GM21526 (cell line): ENCODE results near the gene TEC.
"Not testable (repeated sequence)": the region's sequence is repeated elsewhere in the genome, so short reads cannot be mapped to it uniquely, and the experiment has no call there.

Experiments used
- ATAC-seq: cut with Tn5 transposase; IDR thresholded peaks from one replicate; pipeline ENCODE4 v1.9.1; 2021; ENCODE audit warnings: moderate library complexity; ENCODE audit not compliant: unreplicated experiment, low FRiP score

Gene TEC

DNA sequence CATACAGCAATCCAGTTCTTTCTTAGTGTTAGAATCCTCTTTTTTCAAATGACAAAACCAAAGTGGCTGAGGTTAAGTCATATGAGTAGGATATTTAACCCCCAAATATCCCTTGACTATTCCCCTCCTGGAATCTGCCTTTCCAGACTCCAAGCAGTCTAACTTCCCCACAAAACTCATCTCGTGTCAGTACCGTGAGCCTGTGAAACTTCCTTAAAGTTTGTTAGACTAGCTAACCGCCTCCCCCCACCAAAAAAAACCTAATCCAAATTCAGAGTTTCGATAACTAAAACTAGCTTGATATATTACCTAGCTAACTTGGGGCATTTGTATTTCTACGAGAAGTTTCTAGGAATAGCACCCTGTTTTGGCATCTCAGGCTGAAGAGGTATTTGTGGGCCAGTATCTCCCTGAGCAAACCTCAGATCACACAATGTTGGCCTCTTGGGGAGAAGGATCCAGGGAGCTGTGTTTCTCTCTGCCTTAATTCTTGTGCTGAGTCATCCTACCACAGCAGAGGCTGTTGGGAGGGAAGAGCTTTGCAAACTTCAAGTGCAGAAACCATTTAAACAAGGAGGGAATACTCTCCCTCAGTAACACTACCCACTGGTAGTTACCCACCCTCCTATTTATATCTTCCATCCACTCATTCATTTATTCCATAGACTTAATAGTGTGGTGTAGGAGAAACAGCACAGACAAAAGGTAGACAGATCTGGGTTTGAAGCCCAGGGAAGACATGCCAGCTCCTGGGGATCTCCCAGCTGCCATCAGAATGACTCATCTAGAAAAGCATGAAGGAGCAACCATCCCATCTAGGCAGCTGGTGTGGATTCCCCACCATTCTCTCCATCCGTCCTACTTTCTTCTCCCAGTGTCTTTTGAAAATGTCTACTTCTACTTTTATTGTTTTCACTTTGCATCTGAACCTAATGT lies 96.3 kb downstream of the TEC start:
- peak; percentile 48 for ATAC-seq

- no peak for ATAC-seq
Observed at GRCh38 chr4:48172651-48173050, 97.0 kb downstream of the TEC start.

DNA sequence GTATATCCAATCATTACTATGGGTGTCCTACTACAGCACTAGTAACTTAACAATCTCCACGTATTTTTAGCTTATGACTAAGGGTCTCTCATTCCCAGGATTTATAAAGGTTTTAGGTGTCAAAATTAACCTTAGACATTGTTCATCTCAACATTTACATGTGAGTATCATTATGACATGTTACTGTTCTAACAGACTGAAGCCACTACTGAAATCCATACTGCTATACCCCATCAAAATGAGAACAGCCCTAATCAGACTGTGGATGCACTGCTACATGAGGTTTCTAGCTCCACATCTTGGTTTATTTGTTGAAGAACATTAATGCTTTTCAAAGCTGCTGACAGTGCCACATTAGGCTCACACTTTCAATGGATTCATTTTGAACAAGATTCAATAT lies 100.0 kb downstream of the TEC start:
- no peak for ATAC-seq

DNA sequence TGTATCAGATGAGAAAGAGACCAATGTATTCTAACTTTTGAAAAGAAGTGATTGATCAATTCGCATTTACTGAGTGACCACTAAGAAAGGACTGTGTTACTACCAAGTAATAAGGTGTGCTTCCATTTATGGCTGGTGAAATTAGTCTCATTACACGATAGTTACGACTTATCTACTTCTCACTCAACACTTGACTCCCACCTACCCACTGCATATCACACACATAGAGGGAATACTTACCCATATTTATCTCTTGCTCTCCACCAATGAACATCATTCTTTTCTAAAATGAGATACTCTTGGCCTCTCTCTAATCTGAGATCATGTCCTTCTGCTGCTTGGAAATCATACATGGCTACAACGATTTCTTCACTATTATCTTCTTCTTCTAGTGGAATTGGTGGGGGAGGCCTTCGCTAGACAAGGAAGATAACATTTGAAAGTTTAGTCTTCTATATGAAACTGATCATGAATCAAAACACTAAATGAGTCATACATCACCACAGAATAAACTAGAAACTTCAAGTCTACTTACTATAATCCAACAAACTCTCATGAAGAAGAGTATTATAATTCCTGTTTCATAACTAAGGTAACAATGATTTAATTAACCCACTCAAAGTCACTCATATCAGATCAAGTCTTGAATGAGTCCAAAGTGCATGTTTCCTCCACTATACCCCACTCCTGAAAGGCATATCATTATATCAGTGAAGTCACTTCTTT lies 101.9 kb downstream of the TEC start:
- ATAC-seq: no peak

DNA sequence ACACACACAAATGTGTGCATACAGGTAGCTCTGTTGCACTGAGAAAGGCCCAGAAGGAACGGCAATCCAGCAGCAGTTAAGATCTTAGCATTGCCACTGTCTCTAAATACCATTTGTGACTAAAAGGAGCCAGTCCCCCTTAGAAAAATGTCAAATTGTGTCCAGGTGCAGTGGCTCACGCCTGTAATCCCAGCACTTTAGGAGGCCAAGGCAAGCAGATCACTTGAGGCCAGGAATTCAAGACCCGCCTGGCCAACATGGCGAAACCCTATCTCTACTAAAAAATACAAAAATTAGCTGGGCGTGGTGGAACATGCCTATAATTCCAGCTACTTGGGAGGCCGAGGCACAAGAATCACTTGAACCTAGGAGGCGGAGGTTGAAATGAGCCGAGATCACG lies 105.1 kb downstream of the TEC start:
- ATAC-seq: not testable (repeated sequence)

DNA sequence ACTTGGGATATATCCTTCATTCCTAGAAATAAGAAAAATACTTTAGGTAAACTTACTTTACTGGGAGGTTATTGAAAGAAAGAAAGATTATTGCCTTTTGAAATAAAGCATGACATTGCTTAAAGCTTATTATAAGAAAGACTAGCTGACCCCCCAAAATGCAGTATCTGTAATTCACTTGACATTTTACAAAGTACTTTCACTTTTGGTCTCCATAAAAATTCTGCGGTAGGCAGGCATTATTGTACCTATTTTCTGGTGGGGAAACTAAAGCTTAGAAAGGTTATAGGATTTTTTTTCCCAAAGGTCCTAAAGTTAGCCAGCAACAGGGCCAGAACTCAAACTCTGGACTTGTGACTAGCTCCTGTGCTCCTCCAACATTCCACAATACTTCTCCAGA lies 105.9 kb downstream of the TEC start:
- ATAC-seq: no peak

- no peak for ATAC-seq
Observed at GRCh38 chr4:48162162-48162561, 107.5 kb downstream of the TEC start.

GRCh38 chr4:48157271-48157670 lies 112.4 kb downstream of the TEC start:
- ATAC-seq: no peak

GRCh38 chr4:48156423-48156822 lies 113.2 kb downstream of the TEC start:
- ATAC-seq: no peak

DNA sequence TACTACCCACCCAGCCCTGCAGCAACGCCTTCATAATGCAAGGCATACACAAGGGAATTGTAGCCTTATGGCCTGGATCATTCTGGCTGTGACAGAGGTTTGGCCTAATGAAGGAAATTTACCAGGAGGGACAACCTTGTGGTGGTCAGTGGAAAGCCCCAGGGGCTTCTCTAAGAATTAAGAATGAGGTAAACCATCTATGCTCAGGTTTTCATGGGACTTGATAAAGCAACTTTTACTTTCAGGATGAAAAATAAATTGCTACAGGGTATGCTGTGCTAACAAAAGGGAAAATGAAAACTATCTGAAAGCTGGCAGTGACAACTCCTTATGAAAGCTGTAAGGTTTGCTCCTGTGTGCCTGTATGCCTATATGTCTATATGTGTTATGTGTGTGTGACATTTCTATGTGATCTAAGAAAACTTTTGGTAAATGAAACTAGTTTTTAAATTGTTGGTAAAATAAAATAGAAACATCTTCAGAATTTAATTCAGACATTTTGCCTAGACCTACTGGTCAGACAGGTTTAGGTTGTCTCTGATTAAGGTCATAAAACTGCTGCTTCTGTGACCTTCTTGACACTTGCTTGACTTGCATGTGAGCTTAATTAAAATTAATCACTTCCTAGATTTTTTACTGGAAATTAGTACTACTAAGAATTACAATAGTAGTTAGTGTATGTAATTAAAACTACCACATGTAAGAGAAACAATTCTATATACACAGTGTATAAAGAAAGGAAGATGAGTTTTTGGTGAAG lies 115.7 kb downstream of the TEC start:
- no peak for ATAC-seq

GRCh38 chr4:48152259-48152658 lies 117.4 kb downstream of the TEC start:
- no peak for ATAC-seq

- ATAC-seq: no peak
Observed at GRCh38 chr4:48149827-48150370, 119.7 kb downstream of the TEC start.

GRCh38 chr4:48147621-48148020 lies 122.0 kb downstream of the TEC start:
- no peak for ATAC-seq

GRCh38 chr4:48141048-48141447 lies 128.6 kb downstream of the TEC start:
- no peak for ATAC-seq

- ATAC-seq: no peak
Observed at GRCh38 chr4:48139691-48140090, 129.9 kb downstream of the TEC start.

- ATAC-seq: peak; percentile 67
Observed at GRCh38 chr4:48138936-48139335, 130.7 kb downstream of the TEC start.

DNA sequence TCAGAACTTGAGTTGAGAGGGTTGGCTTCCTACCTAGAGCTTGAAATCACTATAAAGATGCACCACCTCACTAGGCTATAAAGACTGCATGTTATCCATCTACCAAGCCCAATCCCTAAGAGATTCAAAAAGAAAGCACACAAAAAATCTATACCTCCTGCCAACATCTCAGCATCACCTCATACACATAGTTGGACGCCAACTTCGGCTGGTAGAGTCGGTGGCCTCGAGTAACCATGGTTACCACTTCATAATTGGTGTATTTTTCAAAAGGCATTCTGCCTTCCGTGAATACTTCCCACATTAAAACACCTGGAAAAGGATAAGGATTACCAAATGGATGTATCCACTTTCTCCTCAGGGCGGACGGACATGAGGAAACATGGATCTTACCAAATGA lies 131.1 kb downstream of the TEC start:
- no peak for ATAC-seq

DNA sequence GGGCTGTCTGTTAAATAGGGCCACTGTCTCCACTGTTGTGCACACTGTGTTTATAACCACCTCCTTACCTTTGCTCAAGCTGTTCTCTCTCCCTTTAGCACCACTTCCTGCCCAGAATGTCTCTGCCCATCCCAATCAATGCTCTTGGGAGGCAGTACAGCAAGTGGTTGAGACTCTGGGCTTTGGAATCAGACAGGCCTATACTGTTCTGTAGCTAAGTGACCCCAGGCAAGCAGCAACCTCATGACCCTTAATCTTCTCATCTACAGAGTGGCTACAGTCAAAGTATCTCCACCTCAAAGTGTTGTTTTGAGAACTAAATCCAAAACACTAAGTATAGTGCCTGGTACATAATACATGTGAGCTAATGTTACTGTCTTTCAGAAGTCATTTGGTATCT lies 131.8 kb downstream of the TEC start:
- no peak for ATAC-seq

GRCh38 chr4:48134081-48134480 lies 135.6 kb downstream of the TEC start, which contains the start of gene TXK:
Gene TXK (minus strand): TSS chr4:48134250. CDS start chr4:48134170, 80 bp downstream.
- ATAC-seq: no peak

DNA sequence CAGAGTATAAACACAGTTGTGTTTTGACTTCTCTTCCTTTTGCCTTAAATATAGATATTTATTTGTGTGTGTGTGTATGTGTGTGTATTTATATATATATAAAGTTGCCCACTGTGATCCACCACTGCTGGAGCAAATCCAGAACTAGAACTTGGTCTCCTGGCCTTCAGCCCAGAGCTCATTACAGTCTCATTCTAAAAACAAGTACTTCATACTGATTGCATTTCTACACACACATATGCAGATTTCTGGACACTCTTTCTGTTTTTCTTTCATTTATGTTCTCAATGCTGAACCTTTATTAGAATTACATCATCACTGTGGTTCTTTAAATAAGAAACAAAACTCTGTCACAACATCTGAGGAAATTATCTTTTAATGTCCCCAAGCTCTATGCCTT lies 136.0 kb downstream of the TEC start:
- no peak for ATAC-seq

- ATAC-seq: no peak
Observed at GRCh38 chr4:48131736-48132135, 137.9 kb downstream of the TEC start.
